SK-MEL-5 (cell line): ENCODE results near the gene TNIP1. TPM values are rescaled to one million over a fixed set of nuclear protein-coding genes. Genes with fewer than 3 reads are reported as not detected.

ENCODE experiments used
- DNase-seq: peaks from one replicate; pipeline ENCODE4 v3.0.0-alpha.2; 2016; ENCODE audit warnings: low read depth, low spot score
- in situ Hi-C: cut with HindIII; loops from 2 replicates; pipeline ENCODE4 v1.10.0; 2016; ENCODE audit warnings: low sequenced_read_pairs, high pct_unique_total_duplicates, low pct_unique_long_range_greater_than_20kb
- total RNA-seq: library from RNA; depleted of rRNA; stranded (reverse); fragments of >200 nt; shearing (Covaris generic); gene quantifications from 2 replicates; pipeline ENCODE4 v1.2.3, GENCODE V29; 2014

The TNIP1 gene
- total RNA-seq, 1 experiment from 2014 or later: 43.9 TPM

GRCh38 chr5:151107738-151108520 is 27.1 kb upstream of the TNIP1 start:
- in situ Hi-C loops: no loop called here
- no peak for DNase-seq

GRCh38 chr5:151107084-151107483 is 26.2 kb upstream of the TNIP1 start:
- in situ Hi-C loops: no loop called here
- DNase-seq: no peak

GRCh38 chr5:151106509-151106908 is 25.7 kb upstream of the TNIP1 start:
- no peak for DNase-seq

GRCh38 chr5:151106043-151106442 is 25.2 kb upstream of the TNIP1 start:
- DNase-seq: no peak
- in situ Hi-C loops: no loop called here

More at GRCh38 chr5:151106509-151106908, 25.7 kb upstream of the TNIP1 start:
- in situ Hi-C loops: no loop called here

GRCh38 chr5:151105561-151105960 is 24.7 kb upstream of the TNIP1 start:
- in situ Hi-C loops: no loop called here
- DNase-seq: no peak

GRCh38 chr5:151104795-151105194 is 24.0 kb upstream of the TNIP1 start:
- in situ Hi-C loops: no loop called here
- no peak for DNase-seq

GRCh38 chr5:151101746-151102145 is 20.9 kb upstream of the TNIP1 start:
- in situ Hi-C loops: no loop called here
- DNase-seq: no peak

GRCh38 chr5:151101151-151101550 is 20.3 kb upstream of the TNIP1 start:
- DNase-seq: no peak
- in situ Hi-C loops: no loop called here

GRCh38 chr5:151100681-151101080 is 19.8 kb upstream of the TNIP1 start:
- DNase-seq: no peak
- in situ Hi-C loops: no loop called here

- DNase-seq: no peak
- in situ Hi-C loops: no loop called here
Measured at GRCh38 chr5:151098768-151099121, 17.9 kb upstream of the TNIP1 start.

- DNase-seq: no peak
- in situ Hi-C loops: no loop called here
Measured at GRCh38 chr5:151097820-151098767, 17.3 kb upstream of the TNIP1 start.

GRCh38 chr5:151097061-151097460 is 16.2 kb upstream of the TNIP1 start:
- in situ Hi-C loops: no loop called here
- no peak for DNase-seq

GRCh38 chr5:151096001-151096373 is 15.2 kb upstream of the TNIP1 start:
- in situ Hi-C loops: no loop called here
- DNase-seq: no peak

GRCh38 chr5:151095341-151096000 is 14.6 kb upstream of the TNIP1 start:
- no peak for DNase-seq
- in situ Hi-C loops: no loop called here

- DNase-seq: no peak
- in situ Hi-C loops: no loop called here
Measured at GRCh38 chr5:151094852-151095245, 14.0 kb upstream of the TNIP1 start.

GRCh38 chr5:151094030-151094851 is 13.4 kb upstream of the TNIP1 start:
- in situ Hi-C loops: no loop called here
- DNase-seq: no peak

- no peak for DNase-seq
- in situ Hi-C loops: no loop called here
Measured at GRCh38 chr5:151093476-151093889, 12.6 kb upstream of the TNIP1 start.
